Adrenal gland (tissue), 12 donors: Measurements from ENCODE around the gene ZNF653. TPM values are rescaled to one million over a fixed set of nuclear protein-coding genes. Genes with fewer than 3 reads are reported as not detected.

Experiments used
- DNase-seq, 7 donors: peaks; one replicate each; pipeline ENCODE4 v3.0.0-alpha.2; 2019 to 2020
- H3K27ac ChIP-seq, 5 donors: fragments of 200-600 bp; sonication (generic) in 4 of 5; 1 replicate in 3 of 5; 2 replicates in 2 of 5; pipeline versions ENCODE4 v1.5.1 to v1.8.0; 2016 to 2020; ENCODE audit warnings: mild to moderate bottlenecking in 1 of 5
- H3K27me3 ChIP-seq: fragments of 200-600 bp; 2 replicates; pipeline ENCODE4 v1.8.0; 2021
- H3K36me3 ChIP-seq, 2 donors: fragments of 200-600 bp; replicated peaks in 1 of 2; 1 replicate in 1 of 2; 2 replicates in 1 of 2; pipeline versions ENCODE4 v1.5.1 to v1.8.0; 2018 to 2022
- H3K4me1 ChIP-seq, 2 donors: fragments of 200-600 bp; replicated peaks in 1 of 2; 1 replicate in 1 of 2; 2 replicates in 1 of 2; pipeline versions ENCODE4 v1.5.1 to v1.8.0; 2018 to 2021
- H3K4me3 ChIP-seq, 4 donors: fragments of 200-600 bp; sonication (generic) in 3 of 4; one replicate each; pipeline ENCODE4 v1.5.1; 2016 to 2018
- H3K9me3 ChIP-seq, 3 donors: fragments of 200-600 bp; sonication (generic) in 1 of 3; replicated peaks in 1 of 3; 1 replicate in 2 of 3; 2 replicates in 1 of 3; pipeline versions ENCODE4 v1.5.1 to v1.8.0; 2016 to 2021
- POLR2A ChIP-seq, 2 donors: fragments of 450-650 bp; IDR thresholded peaks; one replicate each; pipeline ENCODE4 v1.6.1; 2017; ENCODE audit warnings: antibody characterized with exemption in 2 of 2, mild to moderate bottlenecking in 2 of 2, moderate library complexity in 1 of 2
- WGBS, 4 donors: extraction: QIAGEN DNeasy Blood & Tissue Kit in 2 of 4; methylation state at CpG; one replicate each; pipeline versions ENCODE4 v1.1.5 to v1.1.7; 2013 to 2017; 5-methylcytosine and 5-hydroxymethylcytosine counted together
- intact Hi-C, 2 donors: fragments of 100-400 bp; cut with DNase I; formaldehyde crosslinking; loops; one replicate each; pipeline versions ENCODE4 v1.14.1 to v1.15.0; 2022 to 2023
- polyA plus RNA-seq, 3 donors: library from polyadenylated mRNA; stranded (reverse); fragments of 200-250 nt in 2 of 3; fragments of 350-450 nt in 1 of 3; fragmentation: Illumina TruSeq in 1 of 3; extraction: RNeasy Lipid Tissue Mini Kit (QIAGEN cat#74804) in 1 of 3; gene quantifications; one replicate each; pipeline ENCODE4 v1.2.3, GENCODE V29; 2013 to 2014
- total RNA-seq, 9 donors: library from RNA; depleted of rRNA in 4 of 9; stranded (reverse); fragments of >200 nt in 4 of 9; fragments of 120-200 nt in 1 of 9; fragmentation: NEBNext Ultra II Directional in 1 of 9; extraction: Animal tissue kit (Norgen Biotek cat#: 25700) in 1 of 9; gene quantifications; one replicate each; pipeline versions ENCODE4 v1.1.0 to v1.2.4, GENCODE V29; 2013 to 2023
- TF ChIP-seq, protein P1 (sequence below), 6 experiments: fragments of 450-650 bp in 4 of 6; fragments of 200-600 bp in 2 of 6; sonication (generic) in 1 of 6; IDR thresholded peaks; 1 replicate in 5 of 6; 2 replicates in 1 of 6; pipeline versions ENCODE4 v1.5.1 to v1.8.0; 2016 to 2021; ENCODE audit warnings: antibody characterized with exemption in 6 of 6, mild to moderate bottlenecking in 2 of 6, moderate library complexity in 1 of 6
- donor health status: healthy with polysubstance abuse.
- donor health status: Bipolar disorder and iron deficiency.
- donor health status: DM: yes; HTN: yes; CAD: no.
- donor health status: DM: no; HTN: no; CAD: no.
- donor health status: DM: no; HTN: no; CAD: no.
- donor health status: DM: yes; HTN: yes; CAD: no.

Gene ZNF653
- total and polyA plus RNA-seq, 12 donors: 4.2 to 37.7 (median 11.7) TPM

DNA sequence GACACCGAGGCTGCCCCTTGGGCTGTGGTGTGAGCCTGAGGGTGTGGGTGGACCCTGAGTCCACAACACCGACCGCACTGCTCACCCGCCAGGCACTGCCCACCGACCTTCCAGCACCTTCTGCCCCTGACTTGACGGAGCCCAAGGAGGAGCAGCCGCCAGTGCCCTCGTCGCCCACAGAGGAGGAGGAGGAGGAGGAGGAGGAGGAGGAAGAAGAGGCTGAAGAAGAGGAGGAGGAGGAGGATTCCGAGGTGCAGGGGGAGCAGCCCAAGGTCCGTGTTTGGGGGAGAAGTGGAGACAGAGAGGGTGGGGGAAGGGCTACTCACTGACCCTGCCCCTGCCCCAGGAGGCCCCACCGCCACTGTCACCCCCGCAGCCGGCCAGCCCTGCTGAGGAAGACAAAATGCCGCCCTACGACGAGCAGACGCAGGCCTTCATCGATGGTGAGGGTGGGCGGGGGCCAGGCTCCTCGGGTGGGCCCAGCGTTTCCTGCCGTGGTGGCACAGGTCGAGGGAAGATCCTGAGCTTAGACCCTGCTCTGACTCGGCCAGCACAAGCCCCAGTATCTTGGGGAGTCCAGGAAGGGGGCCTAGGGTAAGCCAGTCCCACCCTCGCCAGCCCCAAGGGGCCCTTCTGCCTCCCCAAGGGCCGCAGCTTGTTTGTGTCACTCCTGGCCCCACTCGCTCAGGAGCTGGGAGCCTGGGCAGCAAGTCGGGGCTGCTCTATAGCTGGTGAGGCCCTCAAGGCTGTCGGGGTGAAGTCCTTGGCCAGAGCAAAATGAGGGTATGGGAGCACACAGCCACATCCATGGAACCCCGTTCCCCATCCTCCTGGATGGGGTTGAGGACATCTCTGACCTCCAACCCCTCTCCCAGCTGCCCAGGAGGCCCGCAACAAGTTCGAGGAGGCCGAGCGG lies 58.0 kb downstream of the ZNF653 start:
- 68 to 86% (median 83%) methylated on average over 9 to 35 of the region's 35 CpGs for WGBS, 4 donors

DNA sequence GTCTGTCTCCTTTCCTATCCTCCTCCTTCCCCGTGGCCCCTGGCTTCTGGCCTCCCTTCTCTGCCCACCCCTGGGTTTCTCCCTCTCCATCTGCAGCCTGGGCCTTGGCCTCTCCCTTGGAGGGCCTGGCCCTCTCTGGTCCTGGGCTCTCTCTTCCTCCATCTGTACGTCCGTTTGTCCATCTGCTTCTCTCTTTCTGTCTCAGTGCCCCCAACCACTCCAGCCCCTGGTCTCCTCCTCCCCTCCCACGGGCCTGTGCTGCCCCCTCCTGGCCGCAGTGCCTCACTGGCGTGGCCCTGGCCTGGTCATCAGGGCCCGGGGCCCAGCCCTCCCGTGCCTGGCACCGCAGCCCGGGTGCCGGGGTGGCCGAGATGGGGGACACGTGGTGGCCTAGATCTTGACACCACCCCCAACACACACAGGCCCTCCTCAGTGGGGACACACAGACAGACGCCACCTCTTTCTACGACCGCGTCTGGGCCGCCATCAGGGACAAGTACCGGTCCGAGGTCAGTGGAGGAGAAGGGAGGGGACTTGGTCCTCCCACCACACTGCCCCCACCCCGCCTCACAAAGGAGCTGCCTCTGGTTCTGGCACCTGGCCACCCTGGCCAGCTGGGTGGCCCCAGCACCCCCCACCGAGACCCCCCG lies 58.9 kb downstream of the ZNF653 start:
- Histone ChIP-seq H3K9me3 (no peaks in the 10 kb centered on the region), H3K27ac (no peak overlapping the region), H3K4me3 (no peak overlapping the region), H3K36me3 (peaks cover 0 to 80% of the 10 kb centered on the region in 2 donors), H3K27me3 (no peaks in the 10 kb centered on the region), H3K4me1 (no peaks in the 10 kb centered on the region)
- TF ChIP-seq POLR2A (IDR thresholded peaks at IDR 0.05): no peak
- TF ChIP-seq, protein P1, sequence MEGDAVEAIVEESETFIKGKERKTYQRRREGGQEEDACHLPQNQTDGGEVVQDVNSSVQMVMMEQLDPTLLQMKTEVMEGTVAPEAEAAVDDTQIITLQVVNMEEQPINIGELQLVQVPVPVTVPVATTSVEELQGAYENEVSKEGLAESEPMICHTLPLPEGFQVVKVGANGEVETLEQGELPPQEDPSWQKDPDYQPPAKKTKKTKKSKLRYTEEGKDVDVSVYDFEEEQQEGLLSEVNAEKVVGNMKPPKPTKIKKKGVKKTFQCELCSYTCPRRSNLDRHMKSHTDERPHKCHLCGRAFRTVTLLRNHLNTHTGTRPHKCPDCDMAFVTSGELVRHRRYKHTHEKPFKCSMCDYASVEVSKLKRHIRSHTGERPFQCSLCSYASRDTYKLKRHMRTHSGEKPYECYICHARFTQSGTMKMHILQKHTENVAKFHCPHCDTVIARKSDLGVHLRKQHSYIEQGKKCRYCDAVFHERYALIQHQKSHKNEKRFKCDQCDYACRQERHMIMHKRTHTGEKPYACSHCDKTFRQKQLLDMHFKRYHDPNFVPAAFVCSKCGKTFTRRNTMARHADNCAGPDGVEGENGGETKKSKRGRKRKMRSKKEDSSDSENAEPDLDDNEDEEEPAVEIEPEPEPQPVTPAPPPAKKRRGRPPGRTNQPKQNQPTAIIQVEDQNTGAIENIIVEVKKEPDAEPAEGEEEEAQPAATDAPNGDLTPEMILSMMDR (IDR thresholded peaks at IDR 0.05): peak; percentile 81 to 96 (median 90)
- WGBS, 4 donors: 35 to 71% (median 58%) methylated on average over 6 to 23 of the region's 23 CpGs
- peak; percentile 54 to 71 (median 69) for DNase-seq
- intact Hi-C loops: loop anchor here (5.0 to 10.0 kb wide), 3 partner anchors 64 to 154 kb away; partner anchors contain the start of genes EPOR (in 1 of the 2) and TSPAN16 (in 1 of the 2)

More for the DNA sequence above, 58.0 kb downstream of the ZNF653 start:
- Histone ChIP-seq H3K27me3 (no peaks in the 10 kb centered on the region), H3K27ac (no peak overlapping the region), H3K36me3 (peaks cover 0 to 72% of the 10 kb centered on the region in 2 donors), H3K4me3 (no peak overlapping the region), H3K9me3 (no peaks in the 10 kb centered on the region), H3K4me1 (no peaks in the 10 kb centered on the region)
- TF ChIP-seq POLR2A (IDR thresholded peaks at IDR 0.05): no peak
- TF ChIP-seq, protein P1 (IDR thresholded peaks at IDR 0.05): no peak
- intact Hi-C loops: loop anchor here (5.0 to 10.0 kb wide), 3 partner anchors 65 to 155 kb away; partner anchors contain the start of genes EPOR (in 1 of the 2) and TSPAN16 (in 1 of the 2)
- no peak for DNase-seq

DNA sequence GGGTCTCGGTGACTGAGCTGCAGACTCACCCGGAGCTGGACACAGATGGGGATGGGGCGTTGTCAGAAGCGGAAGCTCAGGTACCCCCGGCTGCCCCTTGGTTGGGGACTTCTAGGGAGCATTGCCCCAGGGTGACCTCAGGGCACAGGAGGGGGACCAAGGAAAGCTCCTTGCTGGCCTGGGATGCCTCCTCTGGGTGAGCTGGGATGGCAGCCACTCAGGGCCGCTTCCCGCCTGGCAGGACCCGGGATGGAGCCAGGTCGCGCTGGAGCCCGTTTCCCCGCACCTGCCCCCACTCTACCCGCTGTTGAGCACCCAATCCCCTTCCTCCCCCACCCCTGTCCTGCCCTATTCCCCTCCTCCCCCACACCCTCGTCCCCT lies 59.4 kb downstream of the ZNF653 start:
- H3K36me3 ChIP-seq: peaks cover 0 to 85% of the 10 kb centered on the region in 2 donors
- no peak overlapping the region for H3K27ac ChIP-seq
- intact Hi-C loops: loop anchor here (5.0 to 10.0 kb wide), 3 partner anchors 64 to 154 kb away; partner anchors contain the start of genes EPOR (in 1 of the 2) and TSPAN16 (in 1 of the 2)
- H3K27me3 ChIP-seq: no peaks in the 10 kb centered on the region
- no peak for TF ChIP-seq POLR2A (IDR thresholded peaks at IDR 0.05)
- no peaks in the 10 kb centered on the region for H3K9me3 ChIP-seq
- 88 to 97% (median 89%) methylated on average over 6 to 14 of the region's 14 CpGs for WGBS, 4 donors
- H3K4me3 ChIP-seq: no peak overlapping the region
- DNase-seq: no peak
- no peaks in the 10 kb centered on the region for H3K4me1 ChIP-seq

DNA sequence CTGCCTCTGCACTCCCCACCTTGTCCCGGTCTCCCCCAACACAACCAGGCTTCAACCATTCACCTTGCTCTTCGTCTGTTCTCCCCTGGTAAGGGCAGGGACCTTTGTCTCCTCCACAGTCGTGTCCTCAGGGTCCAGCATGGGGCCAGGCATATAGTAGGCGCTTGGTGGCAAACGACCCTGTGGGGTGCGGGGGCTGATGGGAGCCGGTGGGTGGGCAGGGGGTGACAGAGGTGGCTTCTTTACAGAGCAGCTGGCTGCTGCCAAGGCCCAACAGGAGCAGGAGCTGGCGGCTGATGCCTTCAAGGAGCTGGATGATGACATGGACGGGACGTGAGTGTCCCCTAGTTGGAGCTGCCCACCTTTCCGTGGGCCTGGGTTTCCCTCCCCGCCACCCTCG lies 60.5 kb downstream of the ZNF653 start:
- 89 to 100% (median 92%) methylated on average over 6 to 13 of the region's 13 CpGs for WGBS, 4 donors
- Histone ChIP-seq H3K4me1 (no peaks in the 10 kb centered on the region), H3K27me3 (no peaks in the 10 kb centered on the region), H3K4me3 (no peak overlapping the region), H3K36me3 (peaks cover 0 to 91% of the 10 kb centered on the region in 2 donors), H3K27ac (no peak overlapping the region), H3K9me3 (no peaks in the 10 kb centered on the region)
- DNase-seq: no peak
- intact Hi-C loops: loop anchor here (5.0 to 10.0 kb wide), 3 partner anchors 63 to 153 kb away; partner anchors contain the start of genes EPOR (in 1 of the 2) and TSPAN16 (in 1 of the 2)
- TF ChIP-seq, protein P1 (IDR thresholded peaks at IDR 0.05): no peak
- no peak for TF ChIP-seq POLR2A (IDR thresholded peaks at IDR 0.05)
